ENCODE measurements around the gene SHB.

GRCh38 chr9:38114905-38115304 is 45.9 kb upstream of the SHB start:
- TF ChIP-seq CTCF (IDR thresholded peaks at IDR 0.05) (no peak), POLR2A (IDR thresholded peaks at IDR 0.05) (no peak)

Measured in body of pancreas (tissue), 4 donors.